Astrocyte (in vitro differentiated cells and primary cell): ENCODE measurements around the gene NAP1L4. TPM values are rescaled to one million over a fixed set of nuclear protein-coding genes. Genes with fewer than 3 reads are reported as not detected.

ENCODE experiments used
- DNase-seq: peaks from one replicate; pipeline ENCODE4 v3.0.0-alpha.2; 2010; ENCODE audit warnings: low read depth
- FAIRE-seq: peaks from 2 replicates; lab custom pipeline; 2011; peaks lifted over from hg19 to GRCh38; lab: Jason Lieb, UNC
- H2AFZ ChIP-seq: 2 replicates; pipeline ENCODE4 v1.6.0; 2012; ENCODE audit warnings: low read depth, low read length, inconsistent platforms
- H3K27ac ChIP-seq: 2 replicates; pipeline ENCODE4 v1.5.1; 2011; ENCODE audit warnings: low read depth, low read length, inconsistent platforms
- H3K27me3 ChIP-seq: 2 replicates; pipeline ENCODE4 v1.6.0; 2011; ENCODE audit warnings: low read length, inconsistent platforms; ENCODE audit not compliant: insufficient read depth
- H3K36me3 ChIP-seq: 2 replicates; pipeline ENCODE4 v1.5.1; 2011; ENCODE audit warnings: low read length, inconsistent platforms; ENCODE audit not compliant: insufficient read depth
- H3K4me1 ChIP-seq: 2 replicates; pipeline ENCODE4 v1.5.1; 2011; ENCODE audit warnings: low read length, inconsistent platforms; ENCODE audit not compliant: insufficient read depth
- H3K4me2 ChIP-seq: 2 replicates; pipeline ENCODE4 v1.6.0; 2012; ENCODE audit warnings: low read length, inconsistent platforms
- H3K4me3 ChIP-seq: 2 replicates; pipeline ENCODE4 v1.5.1; 2011; ENCODE audit warnings: low read depth, mild to moderate bottlenecking, low read length, inconsistent platforms; ENCODE audit not compliant: insufficient read depth
- H3K79me2 ChIP-seq: 2 replicates; pipeline ENCODE4 v1.6.0; 2012; ENCODE audit warnings: mild to moderate bottlenecking, low read length, inconsistent platforms; ENCODE audit not compliant: insufficient read depth
- H3K9ac ChIP-seq: 2 replicates; pipeline ENCODE4 v1.6.0; 2012; ENCODE audit warnings: mild to moderate bottlenecking, low read length, inconsistent platforms
- H3K9me3 ChIP-seq: 2 replicates; pipeline ENCODE4 v1.5.1; 2012; ENCODE audit warnings: low read depth, mild to moderate bottlenecking, low read length, inconsistent platforms; ENCODE audit not compliant: insufficient read depth
- H4K20me1 ChIP-seq: 2 replicates; pipeline ENCODE4 v1.6.0; 2012; ENCODE audit warnings: low read length, inconsistent platforms; ENCODE audit not compliant: insufficient read depth
- H3K27ac Mint-ChIP-seq: one replicate; pipeline ENCODE4 v1.8.0; 2021; ENCODE audit warnings: mild to moderate bottlenecking, mixed read lengths; ENCODE audit not compliant: unreplicated experiment
- H3K27me3 Mint-ChIP-seq: one replicate; pipeline ENCODE4 v1.8.0; 2021; ENCODE audit warnings: low read depth, mixed read lengths; ENCODE audit not compliant: unreplicated experiment
- H3K36me3 Mint-ChIP-seq: one replicate; pipeline ENCODE4 v1.8.0; 2021; ENCODE audit warnings: low read depth, mixed read lengths; ENCODE audit not compliant: unreplicated experiment
- H3K4me1 Mint-ChIP-seq: one replicate; pipeline ENCODE4 v1.8.0; 2021; ENCODE audit warnings: low read depth, mixed read lengths; ENCODE audit not compliant: unreplicated experiment
- H3K4me3 Mint-ChIP-seq: one replicate; pipeline ENCODE4 v1.8.0; 2021; ENCODE audit warnings: mild to moderate bottlenecking, moderate library complexity, mixed read lengths; ENCODE audit not compliant: unreplicated experiment
- H3K9me3 Mint-ChIP-seq: one replicate; pipeline ENCODE4 v1.8.0; 2021; ENCODE audit warnings: mild to moderate bottlenecking, mixed read lengths; ENCODE audit not compliant: unreplicated experiment
- EZH2 ChIP-seq: IDR thresholded peaks from 2 replicates; pipeline ENCODE4 v1.6.1; 2012; ENCODE audit warnings: mild to moderate bottlenecking, low read length, inconsistent platforms; ENCODE audit not compliant: insufficient read depth
- total RNA-seq: library from RNA; stranded (reverse); gene quantifications from 2 replicates; pipeline ENCODE4 v1.2.1, GENCODE V29; 2021
- TF ChIP-seq, protein P1 (sequence below): IDR thresholded peaks from 2 replicates; pipeline ENCODE4 v1.5.1; 2011; ENCODE audit warnings: low read depth, mild to moderate bottlenecking, inconsistent platforms, low read length, moderate library complexity; ENCODE audit not compliant: insufficient read depth

The NAP1L4 gene
- total RNA-seq, 1 donor from 2014 or later: 153 TPM

DNA sequence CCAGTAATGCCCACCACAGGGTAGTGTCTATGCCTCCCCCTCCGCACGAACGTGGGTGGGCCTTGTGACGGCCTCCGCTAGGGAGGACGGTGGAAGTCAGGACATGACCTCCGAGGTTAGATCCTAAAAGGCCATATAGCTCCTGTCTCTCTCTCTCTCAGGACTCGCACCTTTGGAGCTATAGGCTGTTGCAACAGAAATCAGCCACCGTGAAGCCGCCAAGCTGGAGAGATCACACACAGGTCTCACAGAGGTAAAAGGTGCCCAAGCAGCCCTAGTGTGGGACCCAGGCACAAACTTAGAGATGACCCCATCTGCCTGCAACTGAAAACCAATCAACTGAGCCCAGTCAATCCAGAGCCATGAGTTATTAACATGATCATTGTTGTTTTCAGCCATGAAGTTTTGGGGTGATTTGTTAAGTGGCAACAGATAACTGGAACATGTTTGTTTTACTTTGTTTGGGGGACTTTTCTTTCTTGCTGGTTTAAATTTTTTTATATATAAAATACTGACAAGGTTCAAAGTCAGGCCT, 7.4 kb upstream of the NAP1L4 start:
- Mint-ChIP-seq H3K36me3 (peaks cover 34% of the 10 kb centered on the region), H3K4me3 (no peak overlapping the region), H3K27ac (no peak overlapping the region), H3K27me3 (no peaks in the 10 kb centered on the region), H3K9me3 (no peaks in the 10 kb centered on the region), H3K4me1 (peaks cover 9% of the 10 kb centered on the region)
- FAIRE-seq: no peak
- H3K4me1 ChIP-seq: peaks cover 13% of the 10 kb centered on the region
- peaks cover 9% of the 10 kb centered on the region for H3K36me3 ChIP-seq
- H3K27ac ChIP-seq: no peak overlapping the region
- no peaks in the 10 kb centered on the region for H3K79me2 ChIP-seq
- H3K9ac ChIP-seq: no peak overlapping the region
- no peak overlapping the region for H3K4me3 ChIP-seq
- H2AFZ ChIP-seq: no peak overlapping the region
- H3K4me2 ChIP-seq: no peak overlapping the region
- H4K20me1 ChIP-seq: peaks cover 11% of the 10 kb centered on the region
- H3K9me3 ChIP-seq: no peaks in the 10 kb centered on the region
- no peaks in the 10 kb centered on the region for H3K27me3 ChIP-seq
- TF ChIP-seq, protein P1, sequence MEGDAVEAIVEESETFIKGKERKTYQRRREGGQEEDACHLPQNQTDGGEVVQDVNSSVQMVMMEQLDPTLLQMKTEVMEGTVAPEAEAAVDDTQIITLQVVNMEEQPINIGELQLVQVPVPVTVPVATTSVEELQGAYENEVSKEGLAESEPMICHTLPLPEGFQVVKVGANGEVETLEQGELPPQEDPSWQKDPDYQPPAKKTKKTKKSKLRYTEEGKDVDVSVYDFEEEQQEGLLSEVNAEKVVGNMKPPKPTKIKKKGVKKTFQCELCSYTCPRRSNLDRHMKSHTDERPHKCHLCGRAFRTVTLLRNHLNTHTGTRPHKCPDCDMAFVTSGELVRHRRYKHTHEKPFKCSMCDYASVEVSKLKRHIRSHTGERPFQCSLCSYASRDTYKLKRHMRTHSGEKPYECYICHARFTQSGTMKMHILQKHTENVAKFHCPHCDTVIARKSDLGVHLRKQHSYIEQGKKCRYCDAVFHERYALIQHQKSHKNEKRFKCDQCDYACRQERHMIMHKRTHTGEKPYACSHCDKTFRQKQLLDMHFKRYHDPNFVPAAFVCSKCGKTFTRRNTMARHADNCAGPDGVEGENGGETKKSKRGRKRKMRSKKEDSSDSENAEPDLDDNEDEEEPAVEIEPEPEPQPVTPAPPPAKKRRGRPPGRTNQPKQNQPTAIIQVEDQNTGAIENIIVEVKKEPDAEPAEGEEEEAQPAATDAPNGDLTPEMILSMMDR: no peak
- no peak for TF ChIP-seq EZH2
- no peak for DNase-seq

GRCh38 chr11:2998073-2998850, 6.1 kb upstream of the NAP1L4 start:
- H3K27me3 ChIP-seq: no peaks in the 10 kb centered on the region
- no peak overlapping the region for H3K4me3 Mint-ChIP-seq
- DNase-seq: no peak
- peaks cover 9% of the 10 kb centered on the region for H3K36me3 ChIP-seq
- H4K20me1 ChIP-seq: peaks cover 11% of the 10 kb centered on the region
- H3K27me3 Mint-ChIP-seq: no peaks in the 10 kb centered on the region
- FAIRE-seq: no peak
- H3K4me2 ChIP-seq: no peak overlapping the region
- H3K4me1 ChIP-seq: peaks cover 13% of the 10 kb centered on the region
- H3K79me2 ChIP-seq: no peaks in the 10 kb centered on the region
- H3K9ac ChIP-seq: no peak overlapping the region
- no peak overlapping the region for H3K4me3 ChIP-seq
- no peak overlapping the region for H3K27ac ChIP-seq
- TF ChIP-seq, protein P1: no peak
- TF ChIP-seq EZH2: no peak
- H3K4me1 Mint-ChIP-seq: peaks cover 9% of the 10 kb centered on the region
- H3K27ac Mint-ChIP-seq: no peak overlapping the region
- peaks cover 24% of the 10 kb centered on the region for H3K36me3 Mint-ChIP-seq
- H3K9me3 Mint-ChIP-seq: no peaks in the 10 kb centered on the region
- H2AFZ ChIP-seq: no peak overlapping the region
- no peaks in the 10 kb centered on the region for H3K9me3 ChIP-seq

DNA sequence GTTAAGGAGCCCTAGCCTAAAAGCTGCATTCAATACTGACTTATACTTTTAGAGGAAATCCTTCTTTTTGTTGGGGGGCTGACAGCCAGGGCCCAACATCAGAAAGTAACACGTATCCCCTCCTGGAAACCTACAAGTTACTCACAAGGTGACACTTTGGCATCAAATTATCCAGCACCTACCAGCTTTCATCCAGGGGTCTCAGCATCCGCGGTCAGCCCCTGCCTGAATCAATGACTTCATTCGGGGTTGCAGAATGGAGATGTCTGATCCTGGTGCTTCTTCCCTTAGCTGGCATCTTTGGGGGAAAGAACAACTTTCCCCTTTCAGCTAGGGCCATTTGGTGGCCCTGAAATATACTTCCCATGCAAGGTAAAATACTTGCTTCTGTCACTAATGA, 5.3 kb upstream of the NAP1L4 start:
- Histone ChIP-seq H3K27ac (no peak overlapping the region), H4K20me1 (peaks cover 11% of the 10 kb centered on the region), H3K27me3 (no peaks in the 10 kb centered on the region), H2AFZ (no peak overlapping the region), H3K4me1 (peaks cover 16% of the 10 kb centered on the region), H3K9me3 (no peaks in the 10 kb centered on the region), H3K4me2 (no peak overlapping the region), H3K9ac (no peak overlapping the region), H3K4me3 (no peak overlapping the region), H3K36me3 (peaks cover 7% of the 10 kb centered on the region), H3K79me2 (no peaks in the 10 kb centered on the region)
- no peak overlapping the region for H3K4me3 Mint-ChIP-seq
- H3K27ac Mint-ChIP-seq: no peak overlapping the region
- H3K36me3 Mint-ChIP-seq: peaks cover 16% of the 10 kb centered on the region
- no peaks in the 10 kb centered on the region for H3K27me3 Mint-ChIP-seq
- DNase-seq (no peak), FAIRE-seq (no peak)
- TF ChIP-seq, protein P1: no peak
- TF ChIP-seq EZH2: no peak
- H3K9me3 Mint-ChIP-seq: no peaks in the 10 kb centered on the region
- H3K4me1 Mint-ChIP-seq: peaks cover 9% of the 10 kb centered on the region
